ENCODE measurements around the gene WDR26.

WDR26 gene

GRCh38 chr1:224433701-224434672 lies 610 bp downstream of the WDR26 start:
- DNase-seq (ENCODE audit: low spot score) = peak; percentile 77
- TF ChIP-seq, protein P1, sequence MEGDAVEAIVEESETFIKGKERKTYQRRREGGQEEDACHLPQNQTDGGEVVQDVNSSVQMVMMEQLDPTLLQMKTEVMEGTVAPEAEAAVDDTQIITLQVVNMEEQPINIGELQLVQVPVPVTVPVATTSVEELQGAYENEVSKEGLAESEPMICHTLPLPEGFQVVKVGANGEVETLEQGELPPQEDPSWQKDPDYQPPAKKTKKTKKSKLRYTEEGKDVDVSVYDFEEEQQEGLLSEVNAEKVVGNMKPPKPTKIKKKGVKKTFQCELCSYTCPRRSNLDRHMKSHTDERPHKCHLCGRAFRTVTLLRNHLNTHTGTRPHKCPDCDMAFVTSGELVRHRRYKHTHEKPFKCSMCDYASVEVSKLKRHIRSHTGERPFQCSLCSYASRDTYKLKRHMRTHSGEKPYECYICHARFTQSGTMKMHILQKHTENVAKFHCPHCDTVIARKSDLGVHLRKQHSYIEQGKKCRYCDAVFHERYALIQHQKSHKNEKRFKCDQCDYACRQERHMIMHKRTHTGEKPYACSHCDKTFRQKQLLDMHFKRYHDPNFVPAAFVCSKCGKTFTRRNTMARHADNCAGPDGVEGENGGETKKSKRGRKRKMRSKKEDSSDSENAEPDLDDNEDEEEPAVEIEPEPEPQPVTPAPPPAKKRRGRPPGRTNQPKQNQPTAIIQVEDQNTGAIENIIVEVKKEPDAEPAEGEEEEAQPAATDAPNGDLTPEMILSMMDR (IDR thresholded peaks at IDR 0.05) = no peak
- Histone ChIP-seq H3K27ac (peak overlapping the region; percentile 91 to 100), H3K4me3 (peak overlapping the region; percentile 75)

GRCh38 chr1:224433041-224433691 lies 1.4 kb downstream of the WDR26 start:
- TF ChIP-seq, protein P1 (IDR thresholded peaks at IDR 0.05) = no peak
- H3K4me3 ChIP-seq = peak overlapping the region; percentile 75
- H3K27ac ChIP-seq = peak overlapping the region; percentile 91 to 100
- DNase-seq (ENCODE audit: low spot score) = peak; percentile 72

DNA sequence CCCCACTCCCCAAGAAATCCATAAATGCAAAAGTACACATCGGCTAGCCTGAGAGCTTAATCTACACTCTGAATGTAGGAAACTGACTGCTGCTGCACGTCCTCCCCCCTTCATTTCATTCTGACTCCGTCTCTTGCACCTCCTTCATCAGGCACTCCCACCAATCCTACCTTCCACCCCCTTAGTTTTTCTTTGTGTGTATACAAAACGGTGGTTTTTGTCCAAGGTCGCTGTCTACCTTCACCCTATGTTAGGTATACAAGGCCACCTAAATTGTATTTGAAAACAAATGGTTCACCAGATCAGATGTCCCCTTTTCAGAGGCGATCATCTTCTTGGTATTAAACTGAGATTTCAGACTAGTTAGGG lies 1.9 kb downstream of the WDR26 start:
- Histone ChIP-seq H3K27ac (peak overlapping the region; percentile 91 to 100), H3K4me3 (peak overlapping the region; percentile 75)
- no peak for DNase-seq (ENCODE audit: low spot score)
- TF ChIP-seq, protein P1 (IDR thresholded peaks at IDR 0.05) = no peak

GRCh38 chr1:224432146-224432545 lies 2.5 kb downstream of the WDR26 start:
- no peak for DNase-seq (ENCODE audit: low spot score)
- peak overlapping the region; percentile 75 for H3K4me3 ChIP-seq
- peak overlapping the region; percentile 91 to 100 for H3K27ac ChIP-seq
- TF ChIP-seq, protein P1 (IDR thresholded peaks at IDR 0.05) = no peak

DNA sequence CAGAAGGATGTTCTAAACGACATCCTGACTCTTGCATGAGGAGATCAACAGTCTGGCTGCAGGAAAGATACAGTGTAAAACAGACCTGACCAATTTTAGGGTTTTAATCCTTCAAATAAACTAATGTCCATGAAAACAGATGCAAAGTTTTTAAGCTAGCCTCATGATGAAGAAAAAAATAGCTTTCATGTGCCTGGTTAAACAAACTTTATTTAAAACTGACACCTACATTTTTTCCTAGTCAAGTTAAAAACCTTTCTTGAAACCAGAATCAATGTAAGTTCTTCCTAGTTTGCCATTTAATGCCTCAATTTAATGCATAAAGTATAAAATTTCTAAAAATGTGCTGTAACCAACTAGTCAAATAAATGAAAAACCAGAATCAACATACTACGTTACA lies 2.9 kb downstream of the WDR26 start:
- Histone ChIP-seq H3K27ac (peak overlapping the region; percentile 60 to 91), H3K4me3 (peak overlapping the region; percentile 75)
- DNase-seq (ENCODE audit: low spot score) = no peak
- TF ChIP-seq, protein P1 (IDR thresholded peaks at IDR 0.05) = no peak

GRCh38 chr1:224430511-224431113 lies 4.0 kb downstream of the WDR26 start:
- DNase-seq (ENCODE audit: low spot score) = no peak
- peak overlapping the region; percentile 75 for H3K4me3 ChIP-seq
- H3K27ac ChIP-seq = peak overlapping the region; percentile 47 to 91
- TF ChIP-seq, protein P1 (IDR thresholded peaks at IDR 0.05) = no peak

Data from coronary artery (tissue), 2 donors.